GM21447 (cell line): Measurements from ENCODE around the gene FBXO4.

Experiments used
- ATAC-seq: cut with Tn5 transposase; IDR thresholded peaks from one replicate; pipeline ENCODE4 v1.9.1; 2021; ENCODE audit not compliant: unreplicated experiment

The FBXO4 gene, protein sequence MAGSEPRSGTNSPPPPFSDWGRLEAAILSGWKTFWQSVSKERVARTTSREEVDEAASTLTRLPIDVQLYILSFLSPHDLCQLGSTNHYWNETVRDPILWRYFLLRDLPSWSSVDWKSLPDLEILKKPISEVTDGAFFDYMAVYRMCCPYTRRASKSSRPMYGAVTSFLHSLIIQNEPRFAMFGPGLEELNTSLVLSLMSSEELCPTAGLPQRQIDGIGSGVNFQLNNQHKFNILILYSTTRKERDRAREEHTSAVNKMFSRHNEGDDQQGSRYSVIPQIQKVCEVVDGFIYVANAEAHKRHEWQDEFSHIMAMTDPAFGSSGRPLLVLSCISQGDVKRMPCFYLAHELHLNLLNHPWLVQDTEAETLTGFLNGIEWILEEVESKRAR

DNA sequence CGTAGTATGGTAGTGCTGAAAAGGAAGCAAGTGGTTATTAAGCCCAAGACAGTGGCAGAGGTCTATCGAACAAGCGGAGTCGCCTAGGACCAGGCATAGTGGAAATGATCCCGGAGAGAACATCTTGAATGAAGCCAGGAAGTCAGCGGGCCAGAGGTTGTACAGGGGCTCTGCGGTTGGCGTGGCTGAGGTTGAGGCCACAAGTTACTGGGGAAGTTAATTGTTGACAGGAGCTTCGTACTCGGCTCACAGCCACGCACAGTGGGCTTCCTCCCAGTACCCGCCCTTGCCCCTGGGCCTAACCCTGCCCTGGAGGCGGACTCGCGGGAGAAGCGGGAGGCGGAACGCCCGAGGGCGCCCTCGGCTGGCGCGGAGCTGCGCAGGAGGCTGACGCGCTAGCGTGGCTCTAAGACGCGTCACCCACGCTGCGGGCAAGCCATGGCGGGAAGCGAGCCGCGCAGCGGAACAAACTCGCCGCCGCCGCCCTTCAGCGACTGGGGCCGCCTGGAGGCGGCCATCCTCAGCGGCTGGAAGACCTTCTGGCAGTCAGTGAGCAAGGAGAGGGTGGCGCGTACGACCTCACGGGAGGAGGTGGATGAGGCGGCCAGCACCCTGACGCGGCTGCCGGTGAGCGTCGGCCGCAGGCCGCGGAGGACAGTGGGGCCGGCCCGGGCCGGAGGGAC lies at the start of gene FBXO4:
FBXO4 (plus strand) TSS at position 410 of the 683 bp plus-strand sequence; CDS start at position 439, 29 bp downstream.
- peak; percentile 86 for ATAC-seq

DNA sequence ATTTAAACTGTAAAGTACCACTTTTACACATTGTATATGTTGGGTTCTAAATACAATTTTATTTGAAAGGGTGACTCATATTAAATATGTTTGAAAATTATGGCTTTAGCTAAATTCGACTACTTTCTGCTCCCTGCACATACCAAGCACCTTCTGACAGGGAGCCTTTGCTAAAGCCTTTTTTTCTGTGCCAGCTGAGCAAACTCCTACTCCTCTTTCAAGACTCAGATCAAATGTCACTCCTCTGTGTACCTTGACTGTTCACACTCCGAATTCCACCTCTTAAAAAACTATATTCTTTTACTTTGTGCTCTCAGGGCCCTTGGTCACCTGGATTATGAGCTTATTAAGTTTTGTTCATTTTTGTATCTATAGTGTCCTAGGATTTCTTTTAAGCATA lies 48.4 kb upstream of the FBXO4 start:
- no peak for ATAC-seq

DNA sequence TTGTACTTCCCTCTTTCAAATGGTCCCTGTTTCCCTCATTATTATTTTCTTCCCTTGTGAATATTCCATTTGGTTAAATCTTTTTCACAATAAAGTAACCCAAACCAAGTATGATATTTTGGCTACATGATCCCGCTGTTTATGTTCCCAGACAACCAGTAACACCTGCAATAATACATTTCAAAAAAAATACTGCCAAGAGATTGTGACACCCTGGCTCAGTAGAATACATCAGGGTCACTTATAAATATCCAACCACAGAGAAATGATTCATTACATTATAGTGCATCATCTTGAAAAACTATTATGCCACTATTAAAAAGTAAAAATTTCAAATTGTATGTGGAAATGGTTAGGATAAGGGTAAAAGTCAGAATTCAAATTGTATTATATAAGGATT lies 47.7 kb upstream of the FBXO4 start:
- ATAC-seq, result no peak

DNA sequence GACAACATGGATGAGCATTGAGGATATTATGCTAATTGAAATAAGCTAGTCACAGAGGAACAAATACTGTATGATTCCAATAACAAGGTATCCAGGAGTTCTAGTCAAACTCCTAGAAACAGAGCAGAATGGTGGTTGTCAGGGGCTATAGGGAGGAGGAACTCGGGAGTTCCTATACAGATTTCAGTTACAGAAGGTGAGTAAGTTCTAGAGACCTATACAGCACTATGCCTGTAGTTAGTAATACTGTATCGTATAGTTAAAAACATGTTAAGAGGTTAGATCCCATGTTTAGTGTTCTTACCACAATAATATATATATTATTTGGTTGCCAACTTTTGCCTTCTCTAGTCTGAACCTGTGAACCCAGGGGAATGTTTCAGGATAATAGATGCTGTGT lies 46.9 kb upstream of the FBXO4 start:
- no peak for ATAC-seq

DNA sequence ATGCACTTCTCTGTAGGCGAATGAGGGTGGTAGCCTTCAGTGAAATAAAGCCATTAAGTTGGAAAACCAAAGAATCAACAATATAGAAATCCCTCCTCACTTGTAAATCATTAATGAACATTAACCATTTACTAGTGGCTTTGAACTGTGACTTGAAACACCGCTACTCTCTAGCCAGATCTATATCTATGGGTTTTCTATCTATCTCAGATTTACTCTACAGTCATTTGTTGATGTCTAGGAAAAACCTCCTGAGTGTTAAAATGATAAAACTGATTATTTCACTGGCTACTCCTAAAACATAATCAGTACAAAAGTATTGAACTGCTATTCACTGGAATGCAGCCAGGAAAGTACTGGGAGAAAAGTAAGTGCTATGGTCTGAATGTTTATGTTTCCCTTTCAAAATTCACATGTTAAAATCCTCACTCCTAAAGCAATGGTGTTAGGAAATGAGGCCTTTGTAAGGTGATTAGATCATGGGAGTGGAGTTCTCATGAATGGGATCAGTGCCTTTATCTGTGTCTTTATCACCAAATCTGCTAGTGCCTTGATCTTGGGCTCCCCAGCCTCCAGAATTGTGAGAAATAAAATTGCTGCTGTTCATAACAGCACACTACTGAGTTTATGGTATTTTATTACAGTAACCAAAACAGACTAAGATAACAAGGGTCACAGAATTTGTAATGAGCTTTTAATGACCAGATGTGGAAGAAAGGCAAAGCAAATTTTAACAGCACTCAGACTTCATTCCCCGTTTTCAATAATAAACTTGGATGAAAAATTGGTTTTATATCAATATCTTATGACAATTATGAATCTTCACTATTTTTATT lies 46.2 kb upstream of the FBXO4 start:
- peak; percentile 74 for ATAC-seq

DNA sequence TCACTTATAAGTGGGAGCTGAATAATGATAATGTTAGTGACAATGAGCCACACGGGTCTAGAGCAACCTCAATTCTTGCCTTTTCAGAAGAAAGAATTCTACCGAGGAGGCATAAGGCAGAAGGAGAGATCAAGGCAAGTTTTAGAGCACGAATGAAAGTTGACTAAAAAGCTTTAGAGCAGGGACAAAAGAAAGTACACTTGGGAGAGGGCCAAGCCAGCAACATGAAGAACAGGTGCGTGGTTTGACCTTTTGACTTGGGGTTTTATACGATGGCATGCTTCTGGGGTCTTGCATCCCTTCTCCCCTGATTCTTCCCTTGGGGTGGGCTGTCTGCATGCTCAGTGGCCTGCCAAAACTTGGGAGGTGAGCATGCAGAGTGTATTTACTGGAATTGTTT lies 42.3 kb upstream of the FBXO4 start:
- no peak for ATAC-seq

DNA sequence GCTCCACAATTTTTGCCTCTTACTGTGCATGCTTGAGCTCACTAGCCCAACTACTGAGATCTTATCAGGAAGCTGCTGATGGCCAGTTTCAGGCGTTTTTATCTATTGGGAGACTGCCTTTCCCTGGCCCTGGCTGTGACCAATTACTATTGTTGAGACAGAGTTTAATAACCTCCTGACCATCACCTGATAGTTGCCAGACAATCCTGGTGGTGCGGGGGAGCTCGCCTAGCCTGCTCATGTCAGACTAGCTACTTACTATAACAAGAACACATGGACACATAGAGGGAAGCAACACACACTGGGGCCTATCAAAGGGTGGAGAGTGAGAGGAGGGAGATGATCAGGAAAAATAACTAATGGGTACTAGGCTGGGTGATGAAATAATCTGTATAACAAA lies 41.8 kb upstream of the FBXO4 start:
- no peak for ATAC-seq

DNA sequence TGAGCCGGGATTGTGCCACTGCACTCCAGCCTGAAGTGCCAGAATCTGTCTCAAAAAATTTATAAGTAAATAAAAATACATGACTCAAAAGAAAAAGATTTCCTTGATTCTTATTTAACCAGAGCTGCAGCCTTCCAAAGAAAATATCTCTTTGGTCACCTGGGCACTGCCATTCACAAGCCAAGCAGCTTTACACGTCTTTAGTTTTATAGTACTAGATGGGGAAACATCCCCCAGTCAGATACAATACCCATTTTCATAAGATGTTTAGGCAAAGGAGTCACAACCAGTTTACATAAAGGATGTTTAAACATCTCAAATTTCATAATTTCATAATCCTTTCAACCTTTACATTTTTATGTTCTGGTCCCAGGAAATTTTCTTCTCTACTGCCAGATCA lies 41.1 kb upstream of the FBXO4 start:
- ATAC-seq, result no peak

DNA sequence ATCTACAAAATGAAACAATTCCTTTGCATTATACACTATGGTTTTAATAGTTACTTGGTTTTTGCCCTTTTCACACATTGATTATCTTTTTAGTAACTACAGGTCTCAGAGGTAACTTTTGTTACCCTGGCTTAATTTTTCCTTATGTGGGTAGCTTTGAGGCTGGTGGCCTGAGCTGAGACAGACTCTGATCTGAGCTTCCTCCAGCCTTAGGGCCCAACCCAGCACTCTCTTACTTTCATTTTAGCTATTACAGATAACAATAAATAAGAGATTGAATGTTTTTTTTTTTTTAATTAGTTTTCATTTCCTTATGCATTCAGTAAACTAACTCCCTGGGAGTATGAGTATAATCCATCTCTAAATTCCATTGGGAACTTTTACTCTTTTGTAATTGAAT lies 39.8 kb upstream of the FBXO4 start:
- no peak for ATAC-seq

DNA sequence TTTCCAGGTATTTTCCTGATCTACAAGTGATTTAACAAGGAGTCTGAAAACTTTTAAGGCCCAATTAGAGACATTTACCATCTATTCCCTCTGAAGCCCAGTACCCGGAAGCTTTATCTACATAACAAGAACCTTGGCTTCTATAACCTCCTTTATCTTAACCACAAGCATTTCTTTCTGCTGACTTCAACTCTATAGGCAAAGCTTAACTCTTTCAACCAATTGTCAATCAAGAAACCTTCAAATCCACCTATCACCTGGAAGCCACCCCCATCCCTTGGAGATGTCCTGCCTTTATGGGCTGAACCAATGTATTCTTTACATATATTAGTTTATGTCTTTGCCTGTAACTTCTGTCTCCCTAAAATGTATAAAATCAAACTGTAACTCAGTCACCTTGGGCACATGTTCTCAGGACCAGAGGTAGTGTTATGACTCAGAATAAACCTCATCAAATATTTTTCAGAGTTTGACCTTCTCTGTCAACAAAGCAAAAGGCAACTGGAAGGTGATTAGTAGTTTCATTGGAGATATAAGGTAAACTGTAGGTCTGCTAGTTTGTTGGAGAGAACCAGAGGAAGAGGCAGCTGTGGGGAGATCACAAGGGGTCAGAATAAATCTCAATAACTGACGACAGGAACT lies 33.9 kb upstream of the FBXO4 start:
- no peak for ATAC-seq

DNA sequence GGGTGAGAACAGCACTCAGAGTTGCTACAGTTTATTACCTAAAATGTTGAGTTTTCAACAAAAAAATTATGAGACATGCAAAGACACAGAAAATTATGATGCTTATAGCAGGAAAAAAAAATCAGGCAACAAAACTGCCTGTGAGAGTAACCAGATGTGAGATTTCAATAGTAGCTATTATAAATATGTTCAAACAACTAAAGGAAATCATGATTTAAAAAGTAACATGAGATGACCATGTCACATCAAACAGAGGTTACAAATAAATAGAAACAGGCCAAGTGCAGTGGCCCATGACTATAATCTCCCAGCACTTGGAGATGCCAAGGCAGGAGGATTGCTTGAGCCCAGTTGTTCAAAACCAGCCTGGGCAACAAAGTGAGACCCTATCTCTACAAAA lies 33.0 kb upstream of the FBXO4 start:
- ATAC-seq, result no peak

DNA sequence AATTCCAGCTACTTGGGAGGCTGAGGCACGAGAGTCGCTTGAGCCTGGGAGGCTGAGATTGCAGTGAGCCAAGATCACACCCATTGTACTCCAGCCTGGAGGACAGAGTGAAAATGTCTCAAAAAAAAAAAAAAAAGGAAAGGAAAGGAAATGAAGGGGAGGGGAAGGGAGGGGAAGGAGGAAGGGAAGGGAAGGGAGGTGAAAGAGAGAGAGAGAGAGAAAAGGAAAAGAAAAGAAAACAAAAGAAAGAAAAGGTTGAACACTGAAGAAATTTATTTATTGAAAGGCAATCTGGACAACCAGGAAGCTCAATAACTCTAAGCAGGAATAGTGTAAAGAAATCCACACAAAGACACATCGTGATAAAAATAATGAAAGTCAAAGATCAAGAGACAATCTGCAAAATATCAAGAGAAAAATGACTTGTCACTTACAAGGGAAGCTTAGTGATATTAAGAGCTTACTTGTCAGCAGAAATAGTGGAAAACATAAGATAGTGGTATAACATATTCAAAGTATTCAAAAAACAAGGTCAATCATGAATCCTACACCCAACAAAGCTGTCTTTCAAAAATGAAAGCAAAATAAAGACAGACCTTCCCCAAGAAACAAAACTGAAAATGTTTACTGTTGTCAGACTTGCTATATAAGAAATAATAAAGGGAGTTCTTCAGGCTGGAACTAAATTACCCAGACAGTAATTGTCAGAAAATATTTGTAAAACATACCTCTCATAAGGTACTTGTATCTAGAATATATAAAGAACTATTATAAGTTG lies 31.8 kb upstream of the FBXO4 start:
- peak; percentile 82 for ATAC-seq

DNA sequence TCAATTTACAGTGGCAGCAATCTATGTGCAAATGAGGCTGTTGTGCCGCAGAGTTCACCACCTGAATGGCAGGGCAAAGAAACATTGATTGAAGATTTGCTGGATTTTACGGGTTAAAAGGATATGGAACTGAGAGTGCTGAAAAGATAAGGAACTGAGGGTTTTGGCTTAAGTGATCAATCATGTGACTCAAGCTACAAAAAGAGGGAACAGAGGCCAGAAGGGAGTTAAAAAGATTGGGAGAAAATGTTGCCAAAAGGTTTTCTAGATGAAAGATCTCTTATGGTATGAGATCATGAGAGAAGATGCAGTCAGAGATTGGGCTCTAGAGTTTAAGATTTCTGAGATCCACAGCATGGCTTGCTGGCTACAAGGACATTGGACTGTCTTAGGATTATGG lies 28.9 kb upstream of the FBXO4 start:
- ATAC-seq, result no peak

DNA sequence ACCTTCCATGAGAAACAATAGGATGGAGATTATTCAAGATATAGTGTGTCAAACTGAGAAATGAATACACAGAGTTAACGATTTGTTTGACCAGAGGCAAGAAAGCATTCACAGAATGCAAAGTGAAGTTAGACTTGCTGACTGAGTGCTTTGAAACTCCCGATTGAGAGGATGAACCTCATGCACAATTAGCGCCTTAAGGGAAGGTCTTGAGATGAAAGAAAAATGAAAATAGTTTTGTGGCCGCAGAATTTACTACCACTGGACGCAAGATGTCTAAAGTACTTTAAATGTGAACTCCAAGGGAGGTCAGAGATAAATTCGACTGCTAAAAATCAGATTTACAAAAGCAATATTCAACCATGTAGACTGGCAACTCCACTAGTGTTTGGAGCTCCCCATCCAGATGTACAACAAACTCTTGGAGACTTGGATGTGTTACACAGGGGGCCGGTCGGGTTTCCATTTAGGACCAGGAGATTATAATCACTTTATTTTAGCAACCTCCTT lies 21.6 kb upstream of the FBXO4 start:
- no peak for ATAC-seq

DNA sequence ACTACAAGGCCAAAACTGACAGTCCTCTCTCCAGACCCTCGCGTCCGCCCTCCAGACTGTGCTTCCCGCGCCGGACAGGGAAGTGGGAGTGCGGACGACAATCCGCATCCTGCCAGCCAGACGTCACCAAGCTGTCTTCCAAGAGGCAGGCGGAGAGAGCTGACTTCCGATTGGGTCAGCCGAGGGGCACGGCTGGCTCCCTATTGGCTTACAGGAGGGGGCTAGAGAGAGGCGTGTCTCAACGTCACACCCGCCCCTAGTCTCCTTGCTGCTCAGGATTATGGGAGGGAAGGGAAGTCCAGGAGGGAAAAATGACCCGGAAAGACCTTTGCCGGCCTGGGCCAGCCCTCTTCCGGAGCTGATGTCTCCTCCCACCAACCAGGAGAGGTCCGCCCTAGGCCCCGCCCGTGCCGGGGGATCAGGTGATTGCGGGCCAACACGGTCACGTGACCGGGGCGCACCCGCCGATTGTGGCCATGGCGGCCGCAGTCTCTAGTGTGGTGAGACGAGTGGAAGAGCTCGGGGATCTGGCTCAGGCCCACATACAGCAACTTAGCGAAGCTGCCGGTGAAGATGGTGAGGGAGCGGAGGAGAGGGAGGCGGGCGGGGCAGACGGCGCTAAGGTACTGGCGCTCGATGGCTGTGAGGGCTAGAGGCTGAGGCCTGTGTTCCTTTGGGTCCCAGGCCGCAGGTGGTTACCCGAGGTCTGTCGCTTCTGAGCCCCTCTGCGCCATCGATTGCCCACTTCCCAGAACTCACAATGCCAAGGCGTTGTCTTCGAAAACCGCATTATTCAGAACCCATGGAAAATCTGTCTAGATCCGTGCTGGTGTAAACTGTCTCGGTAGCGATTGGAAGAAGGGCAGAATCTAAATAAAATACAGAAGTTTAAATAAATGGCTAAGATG lies 20.9 kb upstream of the FBXO4 start, which contains the start of gene RIMOC1:
RIMOC1 (plus strand) TSS at position 453 of the 908 bp plus-strand sequence; CDS start at position 477, 24 bp downstream.
- peak; percentile 99 for ATAC-seq

DNA sequence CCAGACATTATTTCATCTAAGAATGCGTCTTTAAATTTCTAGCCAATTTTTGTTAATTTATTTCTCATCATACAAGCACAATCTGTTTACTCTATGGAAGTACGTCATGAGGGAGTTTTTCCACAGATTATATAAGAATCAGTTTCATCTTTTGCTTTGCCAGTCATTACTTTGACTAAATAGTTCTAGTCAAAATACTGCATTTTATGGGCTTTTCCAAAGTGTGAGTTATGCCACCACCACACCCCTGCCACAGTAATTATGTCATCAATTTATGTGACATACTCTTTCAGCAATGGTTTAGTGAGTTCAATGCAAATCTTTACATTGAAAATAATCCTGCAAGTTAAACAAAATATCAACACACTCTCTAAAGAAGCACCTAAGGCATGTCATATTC lies 18.9 kb upstream of the FBXO4 start:
- no peak for ATAC-seq

DNA sequence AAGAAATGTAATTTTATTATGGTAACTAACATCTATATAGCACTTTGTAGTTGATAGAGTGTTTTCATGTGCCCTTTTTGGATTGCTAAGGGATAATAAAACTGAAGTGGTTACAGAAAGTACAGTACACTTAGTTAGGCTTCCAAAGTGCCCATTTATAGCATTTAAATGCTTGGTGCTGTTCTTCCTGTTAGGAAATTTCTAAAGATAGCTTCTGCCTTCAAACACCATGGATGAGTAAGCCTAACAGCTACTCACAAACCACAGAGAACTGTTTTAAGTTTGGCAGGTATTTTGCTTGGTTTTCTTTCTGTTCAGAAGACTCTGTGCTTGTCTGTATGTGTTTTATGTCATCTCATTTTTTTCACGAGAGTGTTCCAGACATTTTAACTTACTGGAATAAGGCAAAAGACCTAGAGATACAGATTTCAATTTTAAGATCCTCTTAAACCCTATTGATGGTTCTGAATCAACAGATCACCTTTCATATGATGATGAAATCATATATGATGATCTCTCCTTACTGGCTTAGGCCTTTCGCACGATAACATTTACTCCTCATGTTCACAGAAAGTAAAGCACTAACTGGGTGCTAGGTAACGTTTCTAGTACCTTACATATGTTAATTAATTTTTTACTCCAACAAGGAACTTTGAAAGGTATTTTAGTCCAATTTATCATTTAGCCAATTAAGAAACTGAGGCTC lies 16.6 kb upstream of the FBXO4 start:
- ATAC-seq, result no peak

DNA sequence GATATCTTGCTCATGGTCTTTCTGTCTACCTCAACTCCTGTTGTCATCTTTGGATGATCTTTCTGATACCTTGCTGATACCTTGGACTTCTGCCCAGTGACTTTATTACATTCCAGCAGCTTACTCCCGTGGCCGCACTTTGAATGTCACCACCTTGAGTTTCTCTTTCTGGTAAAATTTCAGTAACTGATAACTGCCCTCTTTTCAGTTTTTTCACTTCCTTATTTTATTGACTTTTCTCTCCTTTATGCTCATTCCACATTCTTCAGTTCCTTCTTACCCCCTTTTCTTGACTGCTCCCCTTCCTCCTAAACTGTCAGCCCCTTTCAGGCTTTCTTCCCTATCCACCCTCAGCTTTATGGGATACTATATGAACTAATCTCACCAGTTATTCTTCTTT lies 7.0 kb upstream of the FBXO4 start:
- ATAC-seq, result peak; percentile 64
